SK-N-SH (cell line): ENCODE measurements around the gene CTF1. TPM values are rescaled to one million over a fixed set of nuclear protein-coding genes. Genes with fewer than 3 reads are reported as not detected.
A peak's percentile ranks its signal among the peaks of the same experiment; 100 is the strongest.

Experiments
- CTCF ChIA-PET: fragments of 300-600, 350-600 bp; formaldehyde crosslinking; extraction: SDS; loops from one replicate; lab custom pipeline; 2021; lab: Yijun Ruan, JAX
- POLR2A ChIA-PET: fragments of 350-600 bp; sonication (Branson Sonifier 250); formaldehyde crosslinking; extraction: SDS; loops from one replicate; lab custom pipeline; 2020; ENCODE audit warnings: antibody characterized with exemption, inconsistent platforms; lab: Yijun Ruan, JAX
- DNase-seq: peaks from one replicate; pipeline ENCODE4 v3.0.0; 2012
- H2AFZ ChIP-seq: fragments of 200-600 bp; sonication (generic); 2 replicates; pipeline ENCODE4 v1.8.1; 2016; ENCODE audit warnings: antibody characterized with exemption, mild to moderate bottlenecking, low read depth
- H3F3A ChIP-seq: fragments of 200-600 bp; sonication (generic); replicated peaks from 2 replicates; pipeline ENCODE3; 2016; ENCODE audit warnings: antibody characterized with exemption, mild to moderate bottlenecking; ENCODE audit not compliant: insufficient read depth
- H3K27ac ChIP-seq, 2 experiments: fragments of 200-500 bp in 1 of 2; fragments of 200-600 bp in 1 of 2; sonication (Bioruptor generic) in 1 of 2; sonication (generic), shearing (Covaris generic) in 1 of 2; 2 replicates each; pipeline versions ENCODE4 v1.5.1 to v1.6.1; 2014 to 2016; ENCODE audit warnings: low read depth in 2 of 2, inconsistent platforms in 1 of 2, low read length in 1 of 2, mild to moderate bottlenecking in 1 of 2, mixed read lengths in 1 of 2
- H3K27me3 ChIP-seq: fragments of 200-600 bp; sonication (generic), shearing (Covaris generic); 2 replicates; pipeline ENCODE4 v1.6.1; 2016; ENCODE audit warnings: mixed run types; ENCODE audit not compliant: insufficient read depth
- H3K36me3 ChIP-seq, 2 experiments: fragments of 200-500 bp in 1 of 2; fragments of 200-600 bp in 1 of 2; sonication (Bioruptor generic) in 1 of 2; sonication (generic) in 1 of 2; replicated peaks in 1 of 2; 2 replicates each; pipeline versions ENCODE3 to v1.5.1; 2014 to 2016; ENCODE audit warnings: low read length in 1 of 2, mild to moderate bottlenecking in 1 of 2; ENCODE audit not compliant: insufficient read depth in 2 of 2, control insufficient read depth in 1 of 2
- H3K4me1 ChIP-seq, 2 experiments: fragments of 200-500 bp in 1 of 2; fragments of 200-600 bp in 1 of 2; sonication (Bioruptor generic) in 1 of 2; sonication (generic), shearing (Covaris generic) in 1 of 2; 2 replicates each; pipeline versions ENCODE4 v1.5.1 to v1.6.1; 2014 to 2016; ENCODE audit warnings: low read depth in 1 of 2, low read length in 1 of 2, mixed run types in 1 of 2; ENCODE audit not compliant: insufficient read depth in 2 of 2, control insufficient read depth in 1 of 2
- H3K4me2 ChIP-seq: fragments of 200-600 bp; sonication (generic), shearing (Covaris generic); 2 replicates; pipeline ENCODE4 v1.6.1; 2017; ENCODE audit warnings: mixed run types
- H3K4me3 ChIP-seq, 2 experiments: fragments of 200-500 bp in 1 of 2; fragments of 200-600 bp in 1 of 2; sonication (Bioruptor generic) in 1 of 2; sonication (generic), shearing (Covaris generic) in 1 of 2; 2 replicates each; pipeline versions ENCODE4 v1.5.1 to v1.8.1; 2014 to 2016; ENCODE audit warnings: low read depth in 2 of 2, inconsistent platforms in 1 of 2, low read length in 1 of 2, mild to moderate bottlenecking in 1 of 2, mixed read lengths in 1 of 2, moderate library complexity in 1 of 2
- H3K79me2 ChIP-seq: fragments of 200-600 bp; sonication (generic); 2 replicates; pipeline ENCODE4 v1.8.1; 2017; ENCODE audit warnings: mild to moderate bottlenecking; ENCODE audit not compliant: insufficient read depth
- H3K9ac ChIP-seq: fragments of 200-600 bp; sonication (generic); 2 replicates; pipeline ENCODE4 v1.6.1; 2017; ENCODE audit warnings: mixed run types
- H3K9me2 ChIP-seq: fragments of 200-600 bp; sonication (generic); 2 replicates; pipeline ENCODE4 v1.6.1; 2017; ENCODE audit warnings: mixed run types
- H3K9me3 ChIP-seq: fragments of 200-600 bp; sonication (generic); 2 replicates; pipeline ENCODE4 v1.6.1; 2017; ENCODE audit warnings: mixed run types, mild to moderate bottlenecking, moderate library complexity
- H4K20me1 ChIP-seq: fragments of 200-600 bp; sonication (generic); 2 replicates; pipeline ENCODE4 v1.6.1; 2017; ENCODE audit warnings: mild to moderate bottlenecking, mixed run types; ENCODE audit not compliant: insufficient read depth
- CHD2 ChIP-seq: fragments of 150-350 bp; IDR thresholded peaks from 2 replicates; pipeline ENCODE4 v1.6.1; 2018; ENCODE audit warnings: low read length; ENCODE audit not compliant: partially characterized antibody
- EP300 ChIP-seq, 2 experiments: IDR thresholded peaks; 2 replicates each; pipeline versions ENCODE4 v1.4.0 to v1.6.1; 2012; ENCODE audit warnings: borderline replicate concordance in 1 of 2, low read depth in 1 of 2, low read length in 1 of 2
- EZH2phosphoT487 ChIP-seq: fragments of 200-600 bp; sonication (generic); IDR thresholded peaks from 2 replicates; pipeline ENCODE4 v1.6.1; 2017; ENCODE audit warnings: low read depth, mixed run types, mild to moderate bottlenecking, antibody characterized with exemption, moderate library complexity, borderline replicate concordance
- FOXJ3 ChIP-seq: sonication (generic); formaldehyde crosslinking; IDR thresholded peaks from 2 replicates; pipeline ENCODE4 v1.5.1; 2020; ENCODE audit warnings: mild to moderate bottlenecking, missing genetic modification reagents
- GABPA ChIP-seq: IDR thresholded peaks from 2 replicates; pipeline ENCODE4 v1.4.0; 2012; ENCODE audit warnings: low read depth, mild to moderate bottlenecking
- MXI1 ChIP-seq: IDR thresholded peaks from 2 replicates; pipeline ENCODE4 v1.6.1; 2012; ENCODE audit warnings: mild to moderate bottlenecking, low read depth, low read length, improper control_type of control experiment
- POLR2AphosphoS5 ChIP-seq: IDR thresholded peaks from 2 replicates; pipeline ENCODE4 v1.6.1; 2012; ENCODE audit warnings: low read depth, low read length
- RAD21 ChIP-seq: IDR thresholded peaks from 2 replicates; pipeline ENCODE4 v1.6.1; 2012; ENCODE audit warnings: mild to moderate bottlenecking, low read length
- SIN3A ChIP-seq: IDR thresholded peaks from 2 replicates; pipeline ENCODE4 v1.6.1; 2012; ENCODE audit warnings: low read depth, mild to moderate bottlenecking, low read length, moderate library complexity, borderline replicate concordance
- TEAD4 ChIP-seq: IDR thresholded peaks from 2 replicates; pipeline ENCODE4 v1.4.0; 2012; ENCODE audit warnings: mild to moderate bottlenecking, borderline replicate concordance; ENCODE audit not compliant: insufficient read depth
- YY1 ChIP-seq: IDR thresholded peaks from 2 replicates; pipeline ENCODE4 v1.4.0; 2012; ENCODE audit warnings: low read depth, mild to moderate bottlenecking
- WGBS: methylation state at CpG from one replicate; pipeline ENCODE4 v1.1.6; 2017; ENCODE audit warnings: low lambda C conversion rate; 5-methylcytosine and 5-hydroxymethylcytosine counted together
- polyA plus RNA-seq, 3 experiments: library from polyadenylated mRNA; depleted of rRNA; stranded (reverse); fragments of >200 nt; gene quantifications; 2 replicates each; pipeline ENCODE4 v1.2.3, GENCODE V29; 2012
- TF ChIP-seq, protein P1 (sequence below): fragments of 200-600 bp; sonication (generic); IDR thresholded peaks from 2 replicates; pipeline ENCODE4 v1.6.1; 2017; ENCODE audit warnings: antibody characterized with exemption, mild to moderate bottlenecking, moderate library complexity
- TF ChIP-seq, protein P2 (sequence below): fragments of 150-350 bp; IDR thresholded peaks from 2 replicates; pipeline ENCODE4 v1.6.1; 2016; ENCODE audit warnings: mild to moderate bottlenecking, low read depth, low read length
- TF ChIP-seq, protein P3 (sequence below): IDR thresholded peaks from 2 replicates; pipeline ENCODE4 v1.4.0; 2012; ENCODE audit warnings: low read depth
- TF ChIP-seq, protein P4 (sequence below): IDR thresholded peaks from 2 replicates; pipeline ENCODE4 v1.4.0; 2012; ENCODE audit warnings: low read depth, borderline replicate concordance
- TF ChIP-seq, protein P5 (sequence below): IDR thresholded peaks from 2 replicates; pipeline ENCODE4 v1.4.0; 2012; ENCODE audit warnings: low read depth, borderline replicate concordance

The CTF1 gene
- polyA plus RNA-seq, 1 of the 3 experiments (the other 2 are of a cell fraction), result 45.7 TPM

DNA sequence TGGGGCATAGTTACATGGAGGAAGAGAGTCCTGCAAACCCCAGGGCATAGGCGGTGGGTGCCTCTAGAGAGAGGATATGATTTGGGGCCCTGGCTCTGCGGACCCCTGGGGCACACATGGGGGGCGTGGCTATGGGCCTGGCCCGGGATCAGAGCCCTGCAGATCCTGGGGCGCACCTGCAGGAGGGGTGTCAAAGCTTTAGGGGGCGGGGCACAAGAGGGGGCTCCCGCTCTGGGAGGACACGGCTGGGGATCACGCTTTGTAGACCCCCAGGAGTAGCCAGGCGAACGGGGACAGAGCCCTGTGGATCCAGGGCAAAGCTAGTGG, 3.0 kb upstream of the CTF1 start:
- Histone ChIP-seq H3K4me1 (peaks cover 12 to 29% of the 10 kb centered on the region in 2 experiments; a peak in 3 of 4 replicates), H3K79me2 (peaks cover 43% of the 10 kb centered on the region), H3K9me2 (no peaks in the 10 kb centered on the region), H3K4me2 (peak overlapping the region; percentile 98), H4K20me1 (no peaks in the 10 kb centered on the region), H3K36me3 (peaks cover 12 to 34% of the 10 kb centered on the region in 2 experiments), H3K4me3 (peak overlapping the region; percentile 75 to 88), H3K27ac (peak overlapping the region; percentile 71 to 77; a peak in 3 of 4 replicates), H3K27me3 (no peaks in the 10 kb centered on the region), H3K9ac (peak overlapping the region; percentile 91), H3K9me3 (no peaks in the 10 kb centered on the region), H3F3A (peaks cover 31% of the 10 kb centered on the region), H2AFZ (0 out of 2 replicates have a peak overlapping the region, but pooled peaks have one; percentile 65)
- ChIA-PET CTCF (interaction anchor here (1.0 to 3.9 kb wide), 4 partner anchors 9 to 49 kb away, joined by 3 to 14 read pairs (median 8); no protein-coding TSS in a partner anchor), POLR2A (interaction anchor here (0.6 to 1.1 kb wide), 4 partner anchors 9 to 115 kb away, joined by 3 to 4 read pairs (median 3); no protein-coding TSS in a partner anchor)
- peak; percentile 63 for DNase-seq
- TF ChIP-seq EP300 (IDR thresholded peaks at IDR 0.05; ENCODE audit: borderline replicate concordance in 1 of 2, low read depth in 1 of 2, low read length in 1 of 2) (no peak), EZH2phosphoT487 (no peak), POLR2AphosphoS5 (no peak)
- WGBS, result 0% methylated on average over 4 of the region's 11 CpGs

DNA sequence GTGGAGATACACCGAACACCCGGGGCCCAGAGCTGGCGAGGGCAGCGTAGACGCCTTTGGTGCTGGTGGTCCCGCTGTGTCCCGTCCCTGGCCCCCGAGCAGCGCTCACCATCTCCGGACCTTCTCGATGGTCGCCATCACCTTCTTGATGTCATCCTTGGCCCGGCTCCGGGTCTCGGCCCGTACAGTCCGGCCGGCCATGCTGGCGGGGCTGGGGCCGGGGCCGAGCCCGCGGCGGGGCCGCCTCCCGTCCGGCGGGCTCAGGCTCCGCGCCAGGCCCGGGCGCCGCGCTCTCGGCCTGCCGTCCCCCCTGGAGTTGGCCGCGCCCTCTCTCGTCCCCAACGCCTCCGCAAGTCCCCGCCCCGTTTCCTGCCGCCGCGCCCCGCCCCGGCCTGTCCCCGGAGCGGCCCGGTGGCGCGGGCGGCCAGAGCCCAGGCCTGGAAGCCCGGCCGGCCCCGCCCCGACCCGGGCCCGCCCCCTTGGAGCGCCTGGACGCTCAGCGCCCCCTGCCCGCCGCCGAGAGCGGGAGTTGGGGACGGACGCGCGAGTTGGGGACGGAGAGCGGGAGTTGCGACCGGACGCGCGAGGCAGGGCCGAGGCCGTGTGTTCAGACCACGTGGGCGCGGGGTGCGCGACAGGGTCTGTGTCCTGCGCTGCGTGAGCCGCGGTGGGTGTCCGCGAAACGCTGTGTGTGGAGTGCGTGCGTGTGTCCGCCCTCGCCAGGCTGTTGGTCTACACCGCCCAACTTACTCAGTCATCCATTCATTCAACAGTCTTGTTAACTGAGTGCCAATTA, 2.5 kb upstream of the CTF1 start, which contains the start of gene BCL7C:
Gene BCL7C (minus strand): TSS at position 334 of the 796 bp plus-strand sequence. CDS start 133 bp downstream, at position 201.
- Histone ChIP-seq H4K20me1 (no peaks in the 10 kb centered on the region), H3K9me2 (no peaks in the 10 kb centered on the region), H3K9ac (peak within 1 kb of the TSS; percentile 91), H3K9me3 (no peaks in the 10 kb centered on the region), H3K79me2 (peaks cover 43% of the 10 kb centered on the region), H3F3A (peaks cover 31% of the 10 kb centered on the region), H3K36me3 (peaks cover 7 to 31% of the 10 kb centered on the region in 2 experiments), H3K27ac (peak within 1 kb of the TSS; percentile 77 to 99), H3K4me1 (peaks cover 12 to 29% of the 10 kb centered on the region in 2 experiments; a peak in 3 of 4 replicates), H3K4me3 (peak within 1 kb of the TSS; percentile 75 to 88), H2AFZ (peak within 1 kb of the TSS; percentile 79; the same call in 1 of the 2 replicates), H3K27me3 (no peaks in the 10 kb centered on the region), H3K4me2 (peak within 1 kb of the TSS; percentile 98)
- peak; percentile 96 for DNase-seq
- ChIA-PET POLR2A (interaction anchor here (0.8 to 1.1 kb wide), 3 partner anchors 8 to 116 kb away, joined by 3 to 4 read pairs (median 3); no protein-coding TSS in a partner anchor), CTCF (interaction anchor here (1.0 to 3.9 kb wide), 3 partner anchors 8 to 49 kb away, joined by 3 to 14 read pairs (median 11); no protein-coding TSS in a partner anchor)
- 7% methylated on average over 29 of the region's 97 CpGs for WGBS
- TF ChIP-seq, protein P1, sequence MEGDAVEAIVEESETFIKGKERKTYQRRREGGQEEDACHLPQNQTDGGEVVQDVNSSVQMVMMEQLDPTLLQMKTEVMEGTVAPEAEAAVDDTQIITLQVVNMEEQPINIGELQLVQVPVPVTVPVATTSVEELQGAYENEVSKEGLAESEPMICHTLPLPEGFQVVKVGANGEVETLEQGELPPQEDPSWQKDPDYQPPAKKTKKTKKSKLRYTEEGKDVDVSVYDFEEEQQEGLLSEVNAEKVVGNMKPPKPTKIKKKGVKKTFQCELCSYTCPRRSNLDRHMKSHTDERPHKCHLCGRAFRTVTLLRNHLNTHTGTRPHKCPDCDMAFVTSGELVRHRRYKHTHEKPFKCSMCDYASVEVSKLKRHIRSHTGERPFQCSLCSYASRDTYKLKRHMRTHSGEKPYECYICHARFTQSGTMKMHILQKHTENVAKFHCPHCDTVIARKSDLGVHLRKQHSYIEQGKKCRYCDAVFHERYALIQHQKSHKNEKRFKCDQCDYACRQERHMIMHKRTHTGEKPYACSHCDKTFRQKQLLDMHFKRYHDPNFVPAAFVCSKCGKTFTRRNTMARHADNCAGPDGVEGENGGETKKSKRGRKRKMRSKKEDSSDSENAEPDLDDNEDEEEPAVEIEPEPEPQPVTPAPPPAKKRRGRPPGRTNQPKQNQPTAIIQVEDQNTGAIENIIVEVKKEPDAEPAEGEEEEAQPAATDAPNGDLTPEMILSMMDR, result peak; percentile 47
- TF ChIP-seq RAD21 (0 out of 2 replicates have a peak, but pooled peaks have one; percentile 18), GABPA (no peak), TEAD4 (no peak), FOXJ3 (CRISPR knock-in tag) (peak; percentile 17; the same call in 1 of the 2 replicates), MXI1 (peak; percentile 77), SIN3A (peak; percentile 55; the same call in 1 of the 2 replicates), YY1 (no peak), CHD2 (peak; percentile 96)
- TF ChIP-seq, protein P2, sequence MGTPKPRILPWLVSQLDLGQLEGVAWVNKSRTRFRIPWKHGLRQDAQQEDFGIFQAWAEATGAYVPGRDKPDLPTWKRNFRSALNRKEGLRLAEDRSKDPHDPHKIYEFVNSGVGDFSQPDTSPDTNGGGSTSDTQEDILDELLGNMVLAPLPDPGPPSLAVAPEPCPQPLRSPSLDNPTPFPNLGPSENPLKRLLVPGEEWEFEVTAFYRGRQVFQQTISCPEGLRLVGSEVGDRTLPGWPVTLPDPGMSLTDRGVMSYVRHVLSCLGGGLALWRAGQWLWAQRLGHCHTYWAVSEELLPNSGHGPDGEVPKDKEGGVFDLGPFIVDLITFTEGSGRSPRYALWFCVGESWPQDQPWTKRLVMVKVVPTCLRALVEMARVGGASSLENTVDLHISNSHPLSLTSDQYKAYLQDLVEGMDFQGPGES, result no peak
- TF ChIP-seq, protein P3, sequence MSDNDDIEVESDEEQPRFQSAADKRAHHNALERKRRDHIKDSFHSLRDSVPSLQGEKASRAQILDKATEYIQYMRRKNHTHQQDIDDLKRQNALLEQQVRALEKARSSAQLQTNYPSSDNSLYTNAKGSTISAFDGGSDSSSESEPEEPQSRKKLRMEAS, result peak; percentile 97
- TF ChIP-seq, protein P4, sequence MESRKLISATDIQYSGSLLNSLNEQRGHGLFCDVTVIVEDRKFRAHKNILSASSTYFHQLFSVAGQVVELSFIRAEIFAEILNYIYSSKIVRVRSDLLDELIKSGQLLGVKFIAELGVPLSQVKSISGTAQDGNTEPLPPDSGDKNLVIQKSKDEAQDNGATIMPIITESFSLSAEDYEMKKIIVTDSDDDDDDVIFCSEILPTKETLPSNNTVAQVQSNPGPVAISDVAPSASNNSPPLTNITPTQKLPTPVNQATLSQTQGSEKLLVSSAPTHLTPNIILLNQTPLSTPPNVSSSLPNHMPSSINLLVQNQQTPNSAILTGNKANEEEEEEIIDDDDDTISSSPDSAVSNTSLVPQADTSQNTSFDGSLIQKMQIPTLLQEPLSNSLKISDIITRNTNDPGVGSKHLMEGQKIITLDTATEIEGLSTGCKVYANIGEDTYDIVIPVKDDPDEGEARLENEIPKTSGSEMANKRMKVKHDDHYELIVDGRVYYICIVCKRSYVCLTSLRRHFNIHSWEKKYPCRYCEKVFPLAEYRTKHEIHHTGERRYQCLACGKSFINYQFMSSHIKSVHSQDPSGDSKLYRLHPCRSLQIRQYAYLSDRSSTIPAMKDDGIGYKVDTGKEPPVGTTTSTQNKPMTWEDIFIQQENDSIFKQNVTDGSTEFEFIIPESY, result peak; percentile 89; the same call in 1 of the 2 replicates
- TF ChIP-seq, protein P5, sequence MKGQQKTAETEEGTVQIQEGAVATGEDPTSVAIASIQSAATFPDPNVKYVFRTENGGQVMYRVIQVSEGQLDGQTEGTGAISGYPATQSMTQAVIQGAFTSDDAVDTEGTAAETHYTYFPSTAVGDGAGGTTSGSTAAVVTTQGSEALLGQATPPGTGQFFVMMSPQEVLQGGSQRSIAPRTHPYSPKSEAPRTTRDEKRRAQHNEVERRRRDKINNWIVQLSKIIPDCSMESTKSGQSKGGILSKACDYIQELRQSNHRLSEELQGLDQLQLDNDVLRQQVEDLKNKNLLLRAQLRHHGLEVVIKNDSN, result peak; percentile 69; the same call in 1 of the 2 replicates
